T-helper 1 cell (primary cell): ENCODE results near the gene C19orf85.
A peak's percentile ranks its signal among the peaks of the same experiment; 100 is the strongest.

Experiments used
- DNase-seq, 5 donors: peaks; one replicate each; pipeline ENCODE4 v3.0.0-alpha.2; 2012 to 2020

C19orf85 gene

GRCh38 chr19:55489711-55490477, 25.3 kb upstream of the C19orf85 start:
- DNase-seq, result no peak

- no peak for DNase-seq
These were observed 24.6 kb upstream of the C19orf85 start for GRCh38 chr19:55488986-55489710.

GRCh38 chr19:55487924-55488687, 23.6 kb upstream of the C19orf85 start, which contains the start of gene SSC5D:
Gene SSC5D, plus strand, starts transcription at chr19:55488436. Its CDS starts 154 bp downstream, at chr19:55488590.
- DNase-seq, result no peak

DNA sequence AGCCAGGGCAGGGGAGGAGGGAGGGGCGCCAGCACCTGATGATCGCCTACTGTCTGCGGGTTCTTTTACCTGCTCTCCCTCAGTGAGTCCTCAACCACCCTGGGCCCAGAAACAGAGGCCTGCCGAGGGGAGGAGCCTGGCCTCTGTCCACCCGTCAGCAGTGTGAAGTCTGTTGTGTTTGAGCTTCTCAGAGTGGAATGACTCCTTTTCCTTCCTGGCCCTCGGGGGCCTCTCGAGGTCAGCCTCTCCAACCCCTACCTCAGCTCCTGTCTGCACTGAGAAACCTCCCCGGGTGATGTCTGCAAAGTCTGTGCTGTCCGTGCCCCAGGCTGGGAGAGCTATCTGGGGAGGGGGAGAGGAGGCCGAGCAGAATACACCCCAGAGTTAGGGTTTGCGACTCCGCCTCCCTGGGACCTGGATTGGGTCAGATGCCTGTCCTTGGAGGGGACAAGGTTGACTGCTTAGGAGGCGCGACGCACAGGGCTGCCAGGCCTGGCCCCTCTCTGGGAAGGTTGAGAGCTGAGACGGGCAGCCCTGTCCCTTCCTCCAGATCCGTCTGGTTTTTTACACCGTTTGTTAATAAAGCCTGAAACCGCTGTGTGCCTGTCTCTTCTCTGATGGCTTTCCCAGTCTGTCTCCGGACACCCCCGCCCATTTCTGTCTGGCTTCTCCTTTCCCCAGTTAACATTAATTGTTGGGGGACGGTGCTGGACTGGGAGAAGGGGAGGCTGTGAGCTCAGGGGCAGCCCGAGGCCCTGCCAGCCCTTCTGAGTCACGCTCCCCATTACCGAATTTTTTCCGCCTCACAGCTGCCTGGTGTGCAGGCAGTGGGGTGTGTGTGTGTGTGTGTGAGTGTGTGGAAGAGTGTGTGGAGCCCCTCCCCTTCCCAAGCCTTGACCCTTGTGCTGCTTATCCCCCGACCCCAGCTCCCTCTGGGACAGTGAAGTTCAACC, 22.7 kb upstream of the C19orf85 start:
- no peak for DNase-seq

DNA sequence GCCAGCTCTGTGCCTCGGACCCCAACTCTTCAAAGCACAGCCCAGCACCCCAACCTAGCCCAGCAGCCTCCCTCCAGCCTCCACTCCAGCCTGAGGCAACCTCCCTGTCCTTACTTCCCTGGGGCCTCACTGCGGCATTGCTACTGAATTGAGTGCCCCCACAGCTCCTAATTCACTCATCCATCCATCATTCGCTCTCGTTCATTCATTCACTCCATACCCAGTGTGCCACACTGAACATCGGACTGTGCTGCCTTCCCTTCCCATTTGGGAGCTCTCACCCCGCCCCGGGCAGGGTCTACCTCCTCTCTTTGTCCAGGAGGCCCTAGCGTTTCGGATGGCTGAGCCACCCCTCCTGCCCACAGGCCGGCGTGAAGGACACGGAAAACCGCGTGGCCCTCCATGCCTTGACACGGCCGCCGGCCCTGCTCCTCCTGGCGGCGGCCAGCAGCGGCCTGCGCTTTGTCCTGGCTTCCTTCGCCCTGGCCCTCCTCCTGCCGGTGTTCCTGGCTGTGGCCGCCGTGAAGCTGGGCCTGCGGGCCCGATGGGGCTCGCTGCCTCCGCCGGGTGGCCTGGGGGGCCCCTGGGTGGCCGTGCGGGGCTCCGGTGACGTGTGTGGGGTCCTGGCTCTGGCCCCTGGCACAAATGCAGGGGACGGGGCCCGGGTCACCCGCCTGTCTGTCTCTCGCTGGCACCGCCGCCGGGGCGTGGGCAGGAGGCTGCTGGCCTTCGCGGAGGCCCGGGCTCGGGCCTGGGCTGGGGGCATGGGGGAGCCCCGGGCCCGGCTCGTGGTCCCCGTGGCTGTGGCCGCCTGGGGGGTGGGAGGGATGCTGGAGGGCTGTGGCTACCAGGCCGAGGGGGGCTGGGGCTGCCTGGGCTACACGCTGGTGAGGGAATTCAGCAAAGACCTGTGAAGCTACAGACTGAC, 21.8 kb upstream of the C19orf85 start:
- no peak for DNase-seq

DNA sequence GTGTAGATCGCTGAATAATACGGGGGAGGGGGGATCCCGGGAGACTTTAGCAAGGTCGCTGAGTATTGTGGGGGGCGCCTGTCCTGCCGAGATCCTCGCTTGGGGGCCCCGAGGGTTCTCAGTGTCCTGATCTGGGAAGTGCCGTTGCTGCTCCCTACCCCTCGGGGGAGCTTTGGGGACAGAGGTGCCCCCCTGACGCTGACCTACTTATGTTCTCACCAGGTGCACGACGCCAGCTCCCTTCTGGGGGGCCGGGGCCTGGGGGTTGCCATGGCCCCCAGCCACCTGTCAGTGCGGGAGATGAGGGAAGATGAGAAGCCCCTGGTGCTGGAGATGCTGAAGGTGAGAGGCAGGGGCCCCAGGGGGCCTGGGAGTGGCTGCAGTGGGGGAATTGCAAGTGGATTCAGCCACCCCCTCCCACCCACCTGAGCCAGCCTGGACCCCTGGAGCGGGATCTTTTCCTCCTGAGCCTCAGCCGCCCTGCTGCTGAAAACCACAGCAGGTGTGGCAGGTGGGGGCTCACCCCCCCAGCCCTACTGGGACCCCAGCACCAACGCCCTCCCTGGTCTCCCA, 21.0 kb upstream of the C19orf85 start:
- DNase-seq, result no peak

- peak; percentile 26 to 61 (median 53) for DNase-seq
These were observed 20.3 kb upstream of the C19orf85 start, which contains the start of gene NAT14 for GRCh38 chr19:55484593-55485438. Gene NAT14, plus strand, starts transcription at chr19:55485188. Its CDS starts 521 bp downstream, at chr19:55485709.

DNA sequence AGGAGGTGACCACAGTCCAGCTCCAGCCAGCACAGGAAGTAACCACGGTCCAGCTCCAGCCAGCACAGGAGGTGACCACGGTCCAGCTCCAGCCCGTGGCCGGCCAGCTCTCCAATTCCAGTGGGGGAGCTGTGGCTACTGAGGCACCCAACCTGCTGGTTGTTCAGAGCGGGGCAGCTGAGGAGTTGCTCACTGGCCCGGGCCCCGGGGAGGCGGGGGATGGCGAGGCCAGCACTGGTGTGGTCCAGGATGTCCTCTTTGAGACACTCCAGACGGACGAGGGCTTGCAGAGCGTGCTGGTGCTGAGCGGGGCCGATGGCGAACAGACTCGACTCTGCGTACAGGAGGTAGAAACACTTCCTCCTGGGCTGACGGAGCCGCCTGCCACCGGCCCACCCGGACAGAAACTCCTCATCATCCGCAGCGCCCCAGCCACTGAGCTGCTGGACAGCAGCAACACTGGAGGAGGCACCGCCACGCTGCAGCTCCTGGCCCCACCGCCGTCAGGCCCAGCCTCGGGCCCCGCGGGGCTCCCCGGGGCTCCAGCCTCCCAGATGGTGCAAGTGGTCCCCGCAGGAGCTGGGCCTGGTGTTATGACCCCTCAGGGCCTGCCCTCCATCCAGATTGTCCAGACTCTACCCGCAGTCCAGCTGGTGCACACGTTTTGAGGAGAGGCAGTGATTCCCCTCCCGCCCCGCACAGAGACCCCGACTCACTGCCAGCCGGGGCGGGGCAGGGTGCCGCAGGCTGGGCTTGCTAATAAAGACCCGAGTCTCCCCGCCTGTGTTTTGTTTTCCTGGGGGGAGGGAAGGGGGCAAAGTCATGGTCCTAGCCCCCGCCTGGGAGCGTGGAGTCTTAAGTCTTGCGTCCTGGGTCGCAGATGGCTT, 19.4 kb upstream of the C19orf85 start:
- DNase-seq, result peak in 1 of 5 donors; percentile 6

DNA sequence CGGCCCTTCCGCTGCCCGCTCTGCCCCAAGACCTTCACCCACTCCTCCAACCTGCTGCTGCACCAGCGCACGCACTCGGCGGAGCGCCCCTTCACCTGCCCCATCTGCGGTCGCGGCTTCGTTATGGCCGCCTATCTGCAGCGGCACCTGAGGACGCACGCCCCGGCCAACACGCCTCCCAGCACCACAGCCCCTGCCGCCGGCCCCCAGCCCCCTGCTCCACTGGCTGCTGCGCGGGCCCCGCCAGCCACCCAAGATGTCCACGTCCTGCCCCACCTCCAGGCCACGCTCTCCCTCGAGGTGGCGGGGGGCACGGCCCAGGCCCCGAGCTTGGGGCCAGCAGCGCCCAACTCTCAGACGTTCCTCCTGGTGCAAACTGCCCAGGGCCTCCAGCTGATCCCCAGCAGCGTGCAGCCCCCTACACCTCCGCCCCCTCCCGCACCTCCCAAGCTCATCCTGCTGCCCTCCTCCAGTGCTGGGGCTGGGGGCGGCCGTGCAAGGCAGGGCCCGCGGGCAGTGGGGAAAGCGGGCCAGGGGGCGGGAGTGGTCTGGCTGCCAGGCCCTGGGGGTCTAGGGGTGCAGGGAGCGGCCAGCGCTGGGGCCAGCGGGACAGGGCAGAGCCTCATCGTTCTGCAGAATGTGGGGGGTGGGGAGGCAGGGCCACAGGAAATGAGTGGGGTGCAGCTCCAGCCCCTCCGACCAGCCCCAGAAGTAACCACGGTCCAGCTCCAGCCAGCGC, 18.6 kb upstream of the C19orf85 start:
- DNase-seq, result no peak

DNA sequence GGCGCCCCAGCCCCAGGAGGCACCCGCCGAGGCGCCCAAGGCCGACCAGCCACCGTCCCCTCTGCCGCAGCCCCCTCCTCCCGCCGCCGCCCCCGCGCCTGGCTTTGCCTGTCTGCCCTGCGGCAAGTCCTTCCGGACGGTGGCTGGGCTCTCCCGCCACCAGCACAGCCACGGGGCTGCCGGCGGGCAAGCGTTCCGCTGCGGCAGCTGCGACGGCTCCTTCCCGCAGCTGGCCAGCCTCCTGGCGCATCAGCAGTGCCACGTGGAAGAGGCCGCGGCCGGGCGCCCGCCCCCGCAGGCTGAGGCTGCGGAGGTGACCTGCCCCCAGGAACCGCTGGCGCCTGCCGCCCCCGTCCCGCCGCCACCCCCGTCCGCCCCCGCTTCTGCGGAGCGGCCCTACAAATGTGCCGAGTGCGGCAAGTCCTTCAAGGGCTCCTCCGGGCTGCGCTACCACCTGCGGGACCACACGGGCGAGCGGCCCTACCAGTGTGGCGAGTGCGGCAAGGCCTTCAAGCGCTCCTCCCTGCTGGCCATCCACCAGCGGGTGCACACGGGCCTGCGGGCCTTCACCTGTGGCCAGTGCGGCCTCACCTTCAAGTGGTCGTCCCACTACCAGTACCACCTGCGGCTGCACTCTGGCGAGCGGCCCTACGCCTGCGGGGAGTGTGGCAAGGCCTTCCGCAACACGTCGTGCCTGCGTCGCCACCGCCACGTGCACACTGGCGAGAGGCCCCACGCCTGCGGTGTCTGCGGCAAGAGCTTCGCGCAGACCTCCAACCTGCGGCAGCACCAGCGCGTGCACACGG, 17.8 kb upstream of the C19orf85 start:
- DNase-seq, result no peak

GRCh38 chr19:55481794-55482155, 17.2 kb upstream of the C19orf85 start:
- DNase-seq, result no peak

DNA sequence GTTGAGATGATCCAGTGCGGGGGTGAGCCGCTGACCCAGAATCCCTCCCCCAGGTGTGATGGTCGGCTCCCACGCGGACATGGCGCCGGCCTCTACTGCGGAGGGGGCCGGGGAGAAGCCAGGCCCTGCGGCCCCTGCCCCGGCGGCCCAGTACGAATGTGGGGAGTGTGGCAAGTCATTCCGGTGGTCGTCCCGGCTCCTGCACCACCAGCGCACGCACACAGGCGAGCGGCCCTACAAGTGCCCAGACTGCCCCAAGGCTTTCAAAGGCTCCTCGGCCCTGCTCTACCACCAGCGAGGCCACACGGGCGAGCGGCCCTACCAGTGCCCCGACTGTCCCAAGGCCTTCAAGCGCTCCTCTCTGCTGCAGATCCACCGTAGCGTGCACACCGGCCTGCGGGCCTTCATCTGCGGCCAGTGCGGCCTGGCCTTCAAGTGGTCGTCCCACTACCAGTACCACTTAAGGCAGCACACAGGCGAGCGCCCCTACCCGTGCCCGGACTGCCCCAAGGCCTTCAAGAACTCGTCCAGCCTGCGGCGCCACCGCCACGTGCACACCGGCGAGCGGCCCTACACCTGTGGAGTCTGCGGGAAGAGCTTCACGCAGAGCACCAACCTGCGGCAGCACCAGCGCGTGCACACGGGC, 16.7 kb upstream of the C19orf85 start:
- no peak for DNase-seq

DNA sequence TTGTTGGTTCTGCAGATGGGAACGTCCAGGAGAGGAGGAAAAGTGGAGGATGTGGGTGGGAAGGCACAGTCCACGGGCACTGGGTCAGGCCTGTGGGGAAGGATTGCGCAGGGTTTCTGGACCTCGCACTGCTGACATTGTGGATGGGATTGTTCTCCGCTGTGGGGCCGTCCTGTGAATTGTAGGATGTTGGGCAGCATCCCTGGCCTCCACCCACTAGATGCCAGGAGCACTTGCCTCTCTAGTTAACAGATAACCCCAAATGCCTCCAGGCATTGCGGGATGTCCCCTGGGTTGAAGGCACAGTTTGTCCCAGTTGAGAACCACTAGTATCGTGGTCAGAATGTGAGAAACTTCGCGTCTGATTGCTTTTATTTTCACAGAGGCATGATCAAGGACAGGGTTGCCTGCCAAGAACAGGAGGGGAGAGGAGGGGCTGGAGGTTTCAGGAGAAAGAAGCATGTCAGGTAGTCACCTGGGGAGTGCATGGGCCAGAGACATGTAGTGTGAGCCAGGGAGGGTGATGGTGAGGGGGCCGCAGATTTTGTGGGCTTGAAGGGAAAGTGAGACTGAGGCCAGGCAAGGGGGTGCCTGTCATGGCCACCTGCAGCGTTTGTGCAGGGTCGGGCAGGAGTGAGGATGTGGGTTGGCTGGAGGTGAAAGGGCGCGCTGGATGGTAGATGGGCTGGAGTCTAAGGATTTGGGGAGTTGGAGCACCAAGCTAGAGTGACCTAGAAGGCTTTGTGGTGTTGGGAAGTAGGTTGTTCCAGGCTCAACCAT, 15.1 kb upstream of the C19orf85 start:
- DNase-seq, result no peak

- no peak for DNase-seq
These were observed 14.5 kb upstream of the C19orf85 start for GRCh38 chr19:55479045-55479444.

DNA sequence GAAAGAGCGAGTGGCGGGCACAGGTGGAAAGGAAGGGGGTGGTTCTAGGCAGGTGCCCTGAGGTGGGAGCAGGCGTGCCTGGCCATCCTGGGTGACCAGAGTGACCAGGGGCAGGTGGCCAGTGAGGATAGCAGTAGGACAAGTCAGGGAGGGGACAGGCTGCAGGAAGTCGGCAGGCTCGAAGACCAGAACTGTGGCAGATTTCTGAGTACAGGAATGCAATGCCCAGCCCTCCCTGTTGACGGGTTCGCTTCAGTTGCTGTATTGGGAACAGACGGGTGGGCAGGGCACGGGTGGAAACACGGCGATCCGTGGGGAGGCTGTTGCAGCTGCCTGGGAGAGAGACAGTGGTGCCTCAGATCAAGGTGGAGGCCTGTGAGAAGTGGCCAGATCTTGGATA, 13.8 kb upstream of the C19orf85 start:
- DNase-seq, result no peak

- DNase-seq, result no peak
These were observed 13.4 kb upstream of the C19orf85 start for GRCh38 chr19:55477905-55478304.
